ENCODE data around the gene NUBPL. TPM values are rescaled to one million over a fixed set of nuclear protein-coding genes. Genes with fewer than 3 reads are reported as not detected.

NUBPL gene, protein sequence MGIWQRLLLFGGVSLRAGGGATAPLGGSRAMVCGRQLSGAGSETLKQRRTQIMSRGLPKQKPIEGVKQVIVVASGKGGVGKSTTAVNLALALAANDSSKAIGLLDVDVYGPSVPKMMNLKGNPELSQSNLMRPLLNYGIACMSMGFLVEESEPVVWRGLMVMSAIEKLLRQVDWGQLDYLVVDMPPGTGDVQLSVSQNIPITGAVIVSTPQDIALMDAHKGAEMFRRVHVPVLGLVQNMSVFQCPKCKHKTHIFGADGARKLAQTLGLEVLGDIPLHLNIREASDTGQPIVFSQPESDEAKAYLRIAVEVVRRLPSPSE
- total RNA-seq: 1 to 10 TPM; 4.6 to 8.8 (median 7.7) TPM

GRCh38 chr14:31561155-31561846 is at the start of gene NUBPL:
NUBPL (plus strand) TSS chr14:31561404; CDS start chr14:31561440, 36 bp downstream.
- peak within 1 kb of the TSS; percentile 67 to 93 (median 78) for H3K4me3 ChIP-seq
- peak within 1 kb of the TSS; percentile 76 to 89 (median 85) for H3K27ac ChIP-seq
- no peaks in the 10 kb centered on the region for H3K9me3 ChIP-seq
- TF ChIP-seq POLR2A (IDR thresholded peaks at IDR 0.05) (peak in 1 of 2 donors; percentile 39), CTCF (IDR thresholded peaks at IDR 0.05) (no peak)
- peaks cover 0 to 7% (median 0%) of the 10 kb centered on the region in 4 donors for H3K4me1 ChIP-seq
- H3K36me3 ChIP-seq: no peaks in the 10 kb centered on the region
- peak; percentile 91 to 98 (median 97) for DNase-seq
- H3K27me3 ChIP-seq: no peaks in the 10 kb centered on the region

- Histone ChIP-seq H3K4me1 (no peaks in the 10 kb centered on the region), H3K4me3 (no peak overlapping the region), H3K27me3 (no peaks in the 10 kb centered on the region), H3K36me3 (no peaks in the 10 kb centered on the region), H3K27ac (no peak overlapping the region), H3K9me3 (no peaks in the 10 kb centered on the region)
- no peak for TF ChIP-seq POLR2A (IDR thresholded peaks at IDR 0.05)
- no peak for TF ChIP-seq CTCF (IDR thresholded peaks at IDR 0.05)
- no peak for DNase-seq
Measured at GRCh38 chr14:31527087-31527486, 34.1 kb upstream of the NUBPL start.

- Histone ChIP-seq H3K9me3 (no peaks in the 10 kb centered on the region), H3K27me3 (no peaks in the 10 kb centered on the region), H3K4me1 (no peaks in the 10 kb centered on the region), H3K36me3 (no peaks in the 10 kb centered on the region), H3K4me3 (no peak overlapping the region), H3K27ac (no peak overlapping the region)
- no peak for DNase-seq
- no peak for TF ChIP-seq POLR2A (IDR thresholded peaks at IDR 0.05)
- TF ChIP-seq CTCF (IDR thresholded peaks at IDR 0.05): no peak
Measured at GRCh38 chr14:31527546-31527945, 33.7 kb upstream of the NUBPL start.

GRCh38 chr14:31529053-31529452 is 32.2 kb upstream of the NUBPL start:
- no peak overlapping the region for H3K27ac ChIP-seq
- no peaks in the 10 kb centered on the region for H3K4me1 ChIP-seq
- no peaks in the 10 kb centered on the region for H3K27me3 ChIP-seq
- no peak for DNase-seq
- TF ChIP-seq POLR2A (IDR thresholded peaks at IDR 0.05) (no peak), CTCF (IDR thresholded peaks at IDR 0.05) (no peak)
- H3K36me3 ChIP-seq: no peaks in the 10 kb centered on the region
- H3K4me3 ChIP-seq: no peak overlapping the region
- no peaks in the 10 kb centered on the region for H3K9me3 ChIP-seq

DNA sequence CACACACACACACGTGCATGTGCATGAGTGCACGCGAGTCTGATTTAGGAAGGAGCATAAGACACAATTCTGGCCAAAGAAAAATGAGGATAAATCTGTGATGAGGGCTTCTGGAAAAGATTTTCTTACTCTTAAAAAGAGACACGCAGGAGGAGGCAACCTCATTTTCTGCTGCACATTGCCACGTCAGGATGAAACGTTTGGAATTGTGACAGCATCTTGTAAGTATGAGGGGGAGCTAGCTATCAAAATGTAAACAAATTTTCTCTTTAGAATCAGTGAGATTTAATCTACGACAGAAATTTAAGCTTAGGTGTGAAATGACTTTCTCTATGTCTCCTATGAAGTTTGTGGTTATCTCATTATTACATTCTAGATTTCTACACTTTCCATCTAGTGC is 31.1 kb upstream of the NUBPL start:
- Histone ChIP-seq H3K27me3 (no peaks in the 10 kb centered on the region), H3K4me1 (no peaks in the 10 kb centered on the region), H3K9me3 (no peaks in the 10 kb centered on the region), H3K36me3 (no peaks in the 10 kb centered on the region), H3K27ac (no peak overlapping the region), H3K4me3 (no peak overlapping the region)
- TF ChIP-seq POLR2A (IDR thresholded peaks at IDR 0.05): no peak
- no peak for TF ChIP-seq CTCF (IDR thresholded peaks at IDR 0.05)
- no peak for DNase-seq

All from Peyer's patch (tissue), 4 donors.